ENCODE measurements around the gene NAALADL2. TPM values are rescaled to one million over a fixed set of nuclear protein-coding genes. Genes with fewer than 3 reads are reported as not detected.

The NAALADL2 gene
- total and polyA plus RNA-seq, 2 donors from 2014 or later = 2.0 to 20.2 TPM

DNA sequence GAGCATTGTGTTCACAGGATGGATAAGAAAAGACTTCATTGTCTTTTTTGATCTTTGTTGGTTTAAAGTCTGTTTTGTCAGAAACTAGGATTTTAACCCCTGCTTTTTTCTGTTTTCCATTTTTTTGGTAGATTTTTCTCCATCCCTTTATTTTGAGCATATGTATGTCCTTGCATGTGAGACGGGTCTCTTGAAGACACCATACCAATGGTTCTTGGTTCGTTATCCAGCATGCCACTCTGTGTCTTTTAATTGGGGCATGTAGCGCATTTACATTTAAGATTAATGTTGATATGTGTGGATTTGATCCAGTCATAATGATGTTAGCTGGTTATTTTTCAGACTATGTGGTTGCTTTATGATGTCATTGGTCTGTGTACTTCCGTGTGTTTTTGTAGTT lies 687.0 kb downstream of the NAALADL2 start:
- Histone ChIP-seq H3K4me1 (ENCODE audit: control insufficient read depth in 2 of 3, insufficient read depth in 2 of 3, low read depth in 1 of 3, low read length in 3 of 3) (no peaks in the 10 kb centered on the region), H3K36me3 (ENCODE audit: control insufficient read depth in 2 of 3, insufficient read depth in 3 of 3, low read length in 3 of 3) (no peaks in the 10 kb centered on the region), H3K27me3 (ENCODE audit: control insufficient read depth, insufficient read depth, low read length) (no peaks in the 10 kb centered on the region), H3K4me3 (ENCODE audit: low read length in 3 of 3) (no peak overlapping the region), H3K27ac (ENCODE audit: low read depth in 2 of 2, low read length in 2 of 2) (no peak overlapping the region), H3K9me3 (ENCODE audit: control insufficient read depth in 2 of 3, insufficient read depth in 1 of 3, low read length in 3 of 3) (no peaks in the 10 kb centered on the region), H3K9ac (ENCODE audit: low read length in 3 of 3) (no peak overlapping the region)
- FAIRE-seq = no peak
- no peak for DNase-seq
- intact Hi-C loops (cut with DNase I) = no loop called here
- TF ChIP-seq, protein P1, sequence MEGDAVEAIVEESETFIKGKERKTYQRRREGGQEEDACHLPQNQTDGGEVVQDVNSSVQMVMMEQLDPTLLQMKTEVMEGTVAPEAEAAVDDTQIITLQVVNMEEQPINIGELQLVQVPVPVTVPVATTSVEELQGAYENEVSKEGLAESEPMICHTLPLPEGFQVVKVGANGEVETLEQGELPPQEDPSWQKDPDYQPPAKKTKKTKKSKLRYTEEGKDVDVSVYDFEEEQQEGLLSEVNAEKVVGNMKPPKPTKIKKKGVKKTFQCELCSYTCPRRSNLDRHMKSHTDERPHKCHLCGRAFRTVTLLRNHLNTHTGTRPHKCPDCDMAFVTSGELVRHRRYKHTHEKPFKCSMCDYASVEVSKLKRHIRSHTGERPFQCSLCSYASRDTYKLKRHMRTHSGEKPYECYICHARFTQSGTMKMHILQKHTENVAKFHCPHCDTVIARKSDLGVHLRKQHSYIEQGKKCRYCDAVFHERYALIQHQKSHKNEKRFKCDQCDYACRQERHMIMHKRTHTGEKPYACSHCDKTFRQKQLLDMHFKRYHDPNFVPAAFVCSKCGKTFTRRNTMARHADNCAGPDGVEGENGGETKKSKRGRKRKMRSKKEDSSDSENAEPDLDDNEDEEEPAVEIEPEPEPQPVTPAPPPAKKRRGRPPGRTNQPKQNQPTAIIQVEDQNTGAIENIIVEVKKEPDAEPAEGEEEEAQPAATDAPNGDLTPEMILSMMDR (IDR thresholded peaks at IDR 0.05; ENCODE audit: borderline replicate concordance, extremely low read depth, insufficient read depth) = no peak

DNA sequence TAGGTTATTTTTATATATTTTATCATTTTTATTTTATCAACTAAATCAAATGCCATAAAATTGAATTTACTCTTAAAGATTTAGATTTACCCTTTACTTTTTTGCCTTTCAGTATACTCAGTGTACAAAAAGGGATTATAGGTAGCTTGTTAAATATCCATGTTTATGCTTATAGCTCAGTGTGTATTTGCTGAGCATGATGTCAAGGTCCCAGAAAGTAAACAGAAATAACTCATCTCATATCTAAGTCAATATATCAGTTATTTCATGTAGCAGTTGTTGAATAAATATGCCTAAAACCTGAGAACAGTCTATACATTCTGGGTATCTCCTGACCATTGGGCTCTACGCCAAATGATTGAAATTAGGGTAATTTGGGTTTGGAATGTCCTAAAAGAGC lies 693.8 kb downstream of the NAALADL2 start:
- Histone ChIP-seq H3K9ac (ENCODE audit: low read length in 3 of 3) (no peak overlapping the region), H3K9me3 (ENCODE audit: control insufficient read depth in 2 of 3, insufficient read depth in 1 of 3, low read length in 3 of 3) (no peaks in the 10 kb centered on the region), H3K4me3 (ENCODE audit: low read length in 3 of 3) (no peak overlapping the region), H3K27ac (ENCODE audit: low read depth in 2 of 2, low read length in 2 of 2) (no peak overlapping the region), H3K4me1 (ENCODE audit: control insufficient read depth in 2 of 3, insufficient read depth in 2 of 3, low read depth in 1 of 3, low read length in 3 of 3) (no peaks in the 10 kb centered on the region), H3K27me3 (ENCODE audit: control insufficient read depth, insufficient read depth, low read length) (no peaks in the 10 kb centered on the region), H3K36me3 (ENCODE audit: control insufficient read depth in 2 of 3, insufficient read depth in 3 of 3, low read length in 3 of 3) (no peaks in the 10 kb centered on the region)
- TF ChIP-seq, protein P1 (IDR thresholded peaks at IDR 0.05; ENCODE audit: borderline replicate concordance, extremely low read depth, insufficient read depth) = no peak
- no peak for FAIRE-seq
- no peak for DNase-seq
- intact Hi-C loops (cut with DNase I) = no loop called here

DNA sequence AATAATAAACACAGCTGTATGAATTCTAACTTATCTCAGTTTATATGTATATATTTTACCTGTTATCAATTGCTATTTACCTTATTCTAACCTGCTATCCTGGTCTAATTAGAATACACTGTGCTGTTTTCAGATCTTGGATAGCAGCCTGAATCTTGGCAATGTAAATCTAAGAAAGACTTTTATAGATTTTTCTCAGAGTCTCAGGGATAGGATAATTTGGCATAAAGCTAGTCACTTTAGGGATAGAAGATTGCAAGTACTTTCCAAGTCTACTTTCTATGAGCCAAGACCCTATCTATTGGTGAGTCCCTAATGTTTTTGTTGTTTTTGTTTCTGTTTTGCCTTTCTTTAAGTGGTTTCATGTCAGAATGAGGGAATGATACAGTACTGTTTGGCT lies 695.7 kb downstream of the NAALADL2 start:
- FAIRE-seq = no peak
- Histone ChIP-seq H3K27me3 (ENCODE audit: control insufficient read depth, insufficient read depth, low read length) (no peaks in the 10 kb centered on the region), H3K27ac (ENCODE audit: low read depth in 2 of 2, low read length in 2 of 2) (no peak overlapping the region), H3K9ac (ENCODE audit: low read length in 3 of 3) (no peak overlapping the region), H3K4me1 (ENCODE audit: control insufficient read depth in 2 of 3, insufficient read depth in 2 of 3, low read depth in 1 of 3, low read length in 3 of 3) (no peaks in the 10 kb centered on the region), H3K36me3 (ENCODE audit: control insufficient read depth in 2 of 3, insufficient read depth in 3 of 3, low read length in 3 of 3) (no peaks in the 10 kb centered on the region), H3K4me3 (ENCODE audit: low read length in 3 of 3) (no peak overlapping the region), H3K9me3 (ENCODE audit: control insufficient read depth in 2 of 3, insufficient read depth in 1 of 3, low read length in 3 of 3) (peaks cover 0 to 4% (median 3%) of the 10 kb centered on the region in 3 donors)
- no peak for DNase-seq
- intact Hi-C loops (cut with DNase I) = no loop called here
- TF ChIP-seq, protein P1 (IDR thresholded peaks at IDR 0.05; ENCODE audit: borderline replicate concordance, extremely low read depth, insufficient read depth) = no peak

DNA sequence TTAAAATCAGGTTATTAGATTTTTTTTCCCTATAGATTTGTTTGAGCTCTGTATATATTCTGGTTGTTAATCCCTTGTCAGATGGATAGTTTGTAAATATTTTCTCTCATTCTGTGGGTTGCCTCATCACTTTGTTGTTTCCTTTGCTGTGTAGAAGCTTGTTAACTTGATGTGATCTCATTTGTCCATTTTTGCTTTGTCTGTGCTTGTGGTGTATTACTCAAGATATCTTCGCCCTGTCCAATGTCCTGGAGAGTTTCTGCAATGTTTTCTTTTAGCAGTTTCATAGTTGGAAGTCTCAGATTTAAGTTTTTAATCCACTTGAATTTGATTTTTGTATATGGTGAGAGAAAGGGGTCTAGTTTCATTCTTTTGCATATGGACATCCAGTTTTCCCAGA lies 699.1 kb downstream of the NAALADL2 start:
- DNase-seq (no peak), FAIRE-seq (no peak)
- Histone ChIP-seq H3K27ac (ENCODE audit: low read depth in 2 of 2, low read length in 2 of 2) (no peak overlapping the region), H3K9ac (ENCODE audit: low read length in 3 of 3) (no peak overlapping the region), H3K4me3 (ENCODE audit: low read length in 3 of 3) (no peak overlapping the region), H3K9me3 (ENCODE audit: control insufficient read depth in 2 of 3, insufficient read depth in 1 of 3, low read length in 3 of 3) (peaks cover 0 to 6% (median 4%) of the 10 kb centered on the region in 3 donors), H3K36me3 (ENCODE audit: control insufficient read depth in 2 of 3, insufficient read depth in 3 of 3, low read length in 3 of 3) (no peaks in the 10 kb centered on the region), H3K27me3 (ENCODE audit: control insufficient read depth, insufficient read depth, low read length) (no peaks in the 10 kb centered on the region), H3K4me1 (ENCODE audit: control insufficient read depth in 2 of 3, insufficient read depth in 2 of 3, low read depth in 1 of 3, low read length in 3 of 3) (no peaks in the 10 kb centered on the region)
- TF ChIP-seq, protein P1 (IDR thresholded peaks at IDR 0.05; ENCODE audit: borderline replicate concordance, extremely low read depth, insufficient read depth) = no peak
- intact Hi-C loops (cut with DNase I) = no loop called here

Measured in kidney (tissue), 14 donors.